Liver (tissue), 3 donors: ENCODE data around the gene SDC1.

Experiments
- ATF3 ChIP-seq: IDR thresholded peaks from 2 replicates; pipeline ENCODE4 v1.6.1; 2016; ENCODE audit warnings: antibody characterized with exemption
- CTCF ChIP-seq: fragments of 150-350 bp; IDR thresholded peaks from 2 replicates; pipeline ENCODE4 v1.5.1; 2017; ENCODE audit warnings: improper control_type of control experiment, low read depth, low read length; ENCODE audit not compliant: missing input control
- EGR1 ChIP-seq, 2 donors: IDR thresholded peaks; 2 replicates each; pipeline ENCODE4 v1.6.1; 2016 to 2018; ENCODE audit warnings: antibody characterized with exemption in 2 of 2, low read depth in 2 of 2
- GABPA ChIP-seq, 2 donors: IDR thresholded peaks in 1 of 2; conservative IDR thresholded peaks in 1 of 2; 2 replicates each; pipeline ENCODE4 v1.6.1; 2016; ENCODE audit warnings: antibody characterized with exemption in 2 of 2, mild to moderate bottlenecking in 1 of 2, moderate library complexity in 1 of 2
- HNF4A ChIP-seq, 2 donors: conservative IDR thresholded peaks; 2 replicates each; pipeline ENCODE4 v1.6.1; 2016; ENCODE audit warnings: antibody characterized with exemption in 2 of 2, mild to moderate bottlenecking in 2 of 2
- HNF4G ChIP-seq: IDR thresholded peaks from 2 replicates; pipeline ENCODE4 v1.6.1; 2016; ENCODE audit warnings: antibody characterized with exemption
- JUND ChIP-seq, 2 donors: IDR thresholded peaks; 2 replicates each; pipeline ENCODE4 v1.6.1; 2016; ENCODE audit warnings: antibody characterized with exemption in 2 of 2
- MAX ChIP-seq: IDR thresholded peaks from 2 replicates; pipeline ENCODE4 v1.6.1; 2016; ENCODE audit warnings: antibody characterized with exemption
- RAD21 ChIP-seq, 2 donors: IDR thresholded peaks; 2 replicates each; pipeline ENCODE4 v1.6.1; 2016; ENCODE audit warnings: antibody characterized with exemption in 2 of 2, mild to moderate bottlenecking in 2 of 2
- REST ChIP-seq: IDR thresholded peaks from 2 replicates; pipeline ENCODE4 v1.6.1; 2016; ENCODE audit warnings: antibody characterized with exemption, mild to moderate bottlenecking
- RXRA ChIP-seq, 2 donors: IDR thresholded peaks; 2 replicates each; pipeline ENCODE4 v1.6.1; 2017 to 2018; ENCODE audit warnings: antibody characterized with exemption in 2 of 2, mild to moderate bottlenecking in 1 of 2
- SP1 ChIP-seq: IDR thresholded peaks from 2 replicates; pipeline ENCODE4 v1.6.1; 2018; ENCODE audit warnings: antibody characterized with exemption, mild to moderate bottlenecking
- TAF1 ChIP-seq: conservative IDR thresholded peaks from 2 replicates; pipeline ENCODE4 v1.6.1; 2016; ENCODE audit warnings: antibody characterized with exemption, mild to moderate bottlenecking
- YY1 ChIP-seq: IDR thresholded peaks from 2 replicates; pipeline ENCODE4 v1.6.1; 2016; ENCODE audit warnings: antibody characterized with exemption, mild to moderate bottlenecking
- donor health status: healthy.
- donor health status: healthy.

- TF ChIP-seq SP1 (peak; percentile 92), CTCF (no peak), MAX (peak; percentile 95), EGR1 (IDR thresholded peaks at IDR 0.05; ENCODE audit: low read depth in 2 of 2) (peak; percentile 63 to 75), ATF3 (no peak), TAF1 (no peak), HNF4G (peak; percentile 90), GABPA (IDR thresholded peaks at IDR 0.05 in 1 of 2, conservative IDR thresholded peaks at IDR 0.05 in 1 of 2) (peak in 1 of 2 donors; percentile 68), REST (no peak), RAD21 (IDR thresholded peaks at IDR 0.05) (peak; percentile 42 to 62), YY1 (peak; percentile 37), JUND (IDR thresholded peaks at IDR 0.05) (peak; percentile 66 to 71), RXRA (IDR thresholded peaks at IDR 0.05) (peak; percentile 96 to 98), HNF4A (conservative IDR thresholded peaks at IDR 0.05) (peak; percentile 94 to 96)
Measured at GRCh38 chr2:20196053-20196656, 28.8 kb downstream of the SDC1 start.
